K562 (cell line): ENCODE data around the gene EFNB3. TPM values are rescaled to one million over a fixed set of nuclear protein-coding genes. Genes with fewer than 3 reads are reported as not detected.

Experiments used
- ATAC-seq: fragments of 200-7000 bp; cut with Tn5 transposase; 3 replicates; pipeline ENCODE4 v1.9.1; 2020; ENCODE audit warnings: moderate library complexity
- BruUV-seq: library from RNA; stranded (reverse); fragments of 400-500 nt; replicated peaks from 2 replicates; lab custom pipeline; 2021; lab: Mats Ljungman, UMichigan
- CTCF ChIA-PET: fragments of 300-600 bp; formaldehyde crosslinking; extraction: SDS; loops from one replicate; lab custom pipeline; 2021; ENCODE audit warnings: low intra/inter-chr PET ratio; lab: Yijun Ruan, JAX
- POLR2A ChIA-PET: fragments of 300-600, 350-650 bp; sonication (Branson Sonifier 250); formaldehyde crosslinking; extraction: SDS; loops from one replicate; lab custom pipeline; 2021; ENCODE audit warnings: antibody characterized with exemption, inconsistent platforms; lab: Yijun Ruan, JAX
- DNase-seq, 4 experiments: peaks; one replicate each; pipeline versions ENCODE4 v3.0.0 to v3.0.0-alpha.2; 2011 to 2018; ENCODE audit warnings: low spot score in 3 of 4, mixed read lengths in 3 of 4; ENCODE audit errors: extremely low read depth in 1 of 4
- FAIRE-seq: peaks from 2 replicates; lab custom pipeline; 2011; peaks lifted over from hg19 to GRCh38; lab: Jason Lieb, UNC
- H2AFZ ChIP-seq: 2 replicates; pipeline ENCODE4 v1.6.0; 2011; ENCODE audit warnings: low read depth, low read length, control low read depth, inconsistent platforms
- H3K27ac ChIP-seq: fragments of 200-600 bp; 3 replicates; pipeline ENCODE4 v1.8.0; 2011; ENCODE audit warnings: low read depth, mild to moderate bottlenecking, control low read depth, inconsistent platforms, low read length, moderate library complexity, mixed read lengths; ENCODE audit errors: extremely low read depth
- H3K27me3 ChIP-seq, 2 experiments: fragments of 300-600 bp in 1 of 2; 2 replicates in 1 of 2; 3 replicates in 1 of 2; pipeline versions ENCODE4 v1.6.0 to v1.8.0; 2011; ENCODE audit warnings: inconsistent platforms in 2 of 2, low read length in 2 of 2, mild to moderate bottlenecking in 1 of 2, mixed read lengths in 1 of 2, moderate library complexity in 1 of 2; ENCODE audit not compliant: control insufficient read depth in 2 of 2, insufficient read depth in 2 of 2
- H3K36me3 ChIP-seq: fragments of 300-600 bp; 3 replicates; pipeline ENCODE4 v1.8.0; 2011; ENCODE audit warnings: mild to moderate bottlenecking, low read length, inconsistent platforms; ENCODE audit not compliant: control insufficient read depth, insufficient read depth
- H3K4me1 ChIP-seq, 2 experiments: fragments of 200-600 bp in 1 of 2; replicated peaks in 1 of 2; 2 replicates in 1 of 2; 3 replicates in 1 of 2; pipeline versions ENCODE4 v1.5.1 to v1.8.0; 2011; ENCODE audit warnings: inconsistent platforms in 2 of 2, low read length in 2 of 2, mild to moderate bottlenecking in 1 of 2, mixed read lengths in 1 of 2, moderate library complexity in 1 of 2; ENCODE audit not compliant: control insufficient read depth in 2 of 2, insufficient read depth in 2 of 2
- H3K4me2 ChIP-seq: 2 replicates; pipeline ENCODE4 v1.6.1; 2011; ENCODE audit warnings: low read length, control low read depth, inconsistent platforms, mixed read lengths; ENCODE audit not compliant: insufficient read depth
- H3K4me3 ChIP-seq: fragments of 200-600 bp; sonication (generic), shearing (Covaris generic); 2 replicates; pipeline ENCODE4 v1.5.1; 2016; ENCODE audit warnings: control low read depth, inconsistent platforms
- H3K79me2 ChIP-seq: fragments of 200-600 bp; 3 replicates; pipeline ENCODE4 v1.8.0; 2011; ENCODE audit warnings: low read length, inconsistent platforms; ENCODE audit not compliant: control insufficient read depth, insufficient read depth
- H3K9ac ChIP-seq, 2 experiments: 2 replicates each; pipeline versions ENCODE4 v1.6.0 to v1.6.1; 2011; ENCODE audit warnings: low read depth in 2 of 2, low read length in 2 of 2, control low read depth in 1 of 2, inconsistent platforms in 1 of 2, mild to moderate bottlenecking in 1 of 2, mixed read lengths in 1 of 2; ENCODE audit not compliant: insufficient read depth in 1 of 2
- H3K9me1 ChIP-seq: one replicate; pipeline ENCODE4 v1.6.0; 2011; ENCODE audit warnings: inconsistent platforms, mild to moderate bottlenecking, low read length, moderate library complexity; ENCODE audit not compliant: control insufficient read depth, insufficient read depth
- H3K9me3 ChIP-seq: replicated peaks from 2 replicates; pipeline ENCODE4 v1.5.1; 2011; ENCODE audit warnings: low read depth, low read length, inconsistent platforms; ENCODE audit not compliant: control insufficient read depth, insufficient read depth
- H4K20me1 ChIP-seq: replicated peaks from 2 replicates; pipeline ENCODE4 v1.6.1; 2011; ENCODE audit warnings: low read length, inconsistent platforms, mixed read lengths; ENCODE audit not compliant: control insufficient read depth, insufficient read depth
- CBFA2T3 ChIP-seq: fragments of 450-650 bp; IDR thresholded peaks from 2 replicates; pipeline ENCODE4 v1.6.1; 2017
- LEF1 ChIP-seq: fragments of 450-650 bp; IDR thresholded peaks from 2 replicates; pipeline ENCODE4 v1.6.1; 2016; ENCODE audit warnings: mild to moderate bottlenecking
- MTF1 ChIP-seq: fragments of 250-450 bp; sonication (Bioruptor Pico); IDR thresholded peaks from 2 replicates; pipeline ENCODE4 v1.9.0; 2021; ENCODE audit warnings: moderate library complexity, mild to moderate bottlenecking, inconsistent platforms, borderline replicate concordance
- NR2C1 ChIP-seq, 2 experiments: fragments of 450-650 bp; IDR thresholded peaks; 2 replicates each; pipeline ENCODE4 v1.6.1; 2017; ENCODE audit warnings: mild to moderate bottlenecking in 2 of 2, antibody characterized with exemption in 1 of 2, inconsistent platforms in 1 of 2, missing compliant biosample characterization in 1 of 2, missing genetic modification characterization in 1 of 2
- POLR2AphosphoS5 ChIP-seq: IDR thresholded peaks from 2 replicates; pipeline ENCODE4 v1.6.1; 2011; ENCODE audit warnings: mild to moderate bottlenecking, low read depth, low read length, moderate library complexity; ENCODE audit not compliant: control insufficient read depth, insufficient read depth
- SREBF1 ChIP-seq: fragments of 150-350 bp; IDR thresholded peaks from 2 replicates; pipeline ENCODE4 v1.6.1; 2014; ENCODE audit warnings: antibody characterized with exemption, low read depth, low read length, borderline replicate concordance
- ZFP91 ChIP-seq: sonication (generic); formaldehyde crosslinking; IDR thresholded peaks from 2 replicates; pipeline ENCODE4 v1.8.0; 2022; ENCODE audit warnings: mild to moderate bottlenecking, missing genetic modification reagents
- ZNF12 ChIP-seq: sonication (generic); formaldehyde crosslinking; IDR thresholded peaks from 2 replicates; pipeline ENCODE4 v1.4.0; 2020; ENCODE audit warnings: mild to moderate bottlenecking, missing genetic modification reagents
- ZNF740 ChIP-seq, 3 experiments: fragments of 200-800 bp in 1 of 3; sonication (Bioruptor generic) in 1 of 3; sonication (generic) in 1 of 3; formaldehyde crosslinking in 1 of 3; IDR thresholded peaks; 2 replicates each; pipeline versions ENCODE4 v1.6.1 to v1.8.0; 2016 to 2022; ENCODE audit warnings: mild to moderate bottlenecking in 2 of 3, missing compliant biosample characterization in 2 of 3, missing genetic modification characterization in 2 of 3, missing genetic modification reagents in 1 of 3
- WGBS: fragments of 100-300 bp; shearing (Covaris generic); methylation state at CpG from one replicate; pipeline ENCODE4 v1.1.6; 2016; ENCODE audit warnings: low coverage, mixed read lengths; ENCODE audit not compliant: insufficient coverage; ENCODE audit errors: missing lambda C conversion rate; 5-methylcytosine and 5-hydroxymethylcytosine counted together
- in situ Hi-C: fragments of 300-500 bp; cut with MboI; formaldehyde crosslinking; loops from 4 replicates; pipeline ENCODE4 v1.15.0; 2018; ENCODE audit warnings: inconsistent platforms, mixed read lengths
- intact Hi-C: fragments of 100-400 bp; cut with micrococcal nuclease; formaldehyde crosslinking; loops from 2 replicates; pipeline ENCODE4 v1.14.2; 2022
- polyA plus RNA-seq, 8 experiments: library from polyadenylated mRNA; depleted of rRNA in 4 of 8; stranded (reverse) in 5 of 8; unstranded in 3 of 8; fragments of >200 nt; fragmentation: Nextera tagmentation in 2 of 8; fragmentation: Illumina TruSeq in 1 of 8; extraction: Ambion mirVana in 2 of 8; extraction: Trizol in 1 of 8; gene quantifications; 2 replicates each; pipeline versions ENCODE4 v1.2.1 to v1.2.3, GENCODE V29; 2011 to 2014; ENCODE audit warnings: inconsistent platforms in 1 of 8, missing spikeins in 1 of 8
- total RNA-seq, 7 experiments: library from RNA; depleted of rRNA in 6 of 7; stranded (reverse); fragments of >200 nt in 6 of 7; fragmentation: Illumina TruSeq in 2 of 7; extraction: Trizol in 2 of 7; gene quantifications; 2 replicates each; pipeline versions ENCODE4 v1.2.1 to v1.2.3, GENCODE V29; 2011 to 2021; ENCODE audit warnings: low replicate concordance in 1 of 7

EFNB3 gene
- total and polyA plus RNA-seq, 9 of the 15 experiments (the other 6 are each of a cell fraction or from before 2014, with no cell fraction given), result not detected

- TF ChIP-seq NR2C1 (IDR thresholded peaks at IDR 0.05) (peak; percentile 92), NR2C1 (tag; IDR thresholded peaks at IDR 0.05) (peak; percentile 96), SREBF1 (no peak), MTF1 (CRISPR knock-in tag) (no peak), ZNF12 (CRISPR knock-in tag) (no peak), CBFA2T3 (no peak), LEF1 (no peak), POLR2AphosphoS5 (0 out of 2 replicates have a peak, but pooled peaks have one; percentile 27)
Measured at GRCh38 chr17:7687908-7688807, 16.8 kb upstream of the EFNB3 start, which contains the start of gene WRAP53 (continued).

DNA sequence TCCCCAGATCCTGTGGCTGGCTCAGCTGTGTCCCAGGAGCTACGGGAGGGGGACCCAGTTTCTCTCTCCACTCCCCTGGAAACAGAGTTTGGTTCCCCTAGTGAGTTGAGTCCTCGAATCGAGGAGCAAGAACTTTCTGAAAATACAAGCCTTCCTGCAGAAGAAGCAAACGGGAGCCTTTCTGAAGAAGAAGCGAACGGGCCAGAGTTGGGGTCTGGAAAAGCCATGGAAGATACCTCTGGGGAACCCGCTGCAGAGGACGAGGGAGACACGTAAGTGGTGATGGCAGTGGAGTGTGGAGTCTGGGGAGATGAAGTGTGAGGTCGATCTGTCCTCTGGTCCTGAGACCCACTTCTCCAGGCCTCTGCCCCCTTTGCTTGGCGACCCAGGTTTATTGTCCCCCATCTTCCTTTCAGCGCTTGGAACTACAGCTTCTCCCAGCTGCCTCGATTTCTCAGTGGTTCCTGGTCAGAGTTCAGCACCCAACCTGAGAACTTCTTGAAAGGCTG is 16.1 kb upstream of the EFNB3 start:
- 0% methylated on average over 12 of the region's 13 CpGs for WGBS
- no peaks in the 10 kb centered on the region for H3K9me3 ChIP-seq
- no peaks in the 10 kb centered on the region for H3K27me3 ChIP-seq
- peaks cover 6 to 21% of the 10 kb centered on the region in 2 experiments; a peak in 3 of 5 replicates for H3K4me1 ChIP-seq
- FAIRE-seq (no peak), ATAC-seq (no peak)
- intact Hi-C loops, result loop anchor here (1.0 to 5.0 kb wide), 3 partner anchors 28 to 102 kb away; partner anchors contain the start of gene DNAH2
- H4K20me1 ChIP-seq, result no peaks in the 10 kb centered on the region
- peaks cover 21% of the 10 kb centered on the region for H3K36me3 ChIP-seq
- no TSS peak for BruUV-seq
- peak overlapping the region; percentile 78 for H3K4me3 ChIP-seq
- peak overlapping the region; percentile 60; the same call in 1 of the 3 replicates for H3K27ac ChIP-seq
- H3K9me1 ChIP-seq, result no peaks in the 10 kb centered on the region
- ChIA-PET POLR2A (interaction anchor here (0.6 to 7.3 kb wide), 7 partner anchors 11 to 204 kb away, joined by 3 to 67 read pairs (median 4); partner anchors contain the start of genes ATP1B2, EFNB3 and SAT2), CTCF (interaction anchor here (1.4 to 2.7 kb wide), 2 partner anchors 55 to 127 kb away, joined by 4 to 18 read pairs; partner anchors contain the start of gene SENP3)
- TF ChIP-seq ZNF740 (CRISPR knock-in tag; IDR thresholded peaks at IDR 0.05) (no peak), ZNF740 (tag; IDR thresholded peaks at IDR 0.05) (no peak), ZFP91 (no peak)
- TF ChIP-seq, all 486 proteins: peak for 0
- peak overlapping the region; percentile 99 for H3K4me2 ChIP-seq
- in situ Hi-C loops, result loop anchor here (5.0 kb wide), 1 partner anchor 57 kb away; the partner anchor contains the start of gene SHBG
- H3K79me2 ChIP-seq, result peaks cover 52% of the 10 kb centered on the region
- no peak for DNase-seq
- peak overlapping the region; percentile 71 to 96 for H3K9ac ChIP-seq
- peak overlapping the region; percentile 82 for H2AFZ ChIP-seq
